DND-41 (cell line): ENCODE data around the gene GALNT18.

Experiments
- ATAC-seq: fragments of 200-7000 bp; cut with Tn5 transposase; 3 replicates; pipeline ENCODE4 v1.9.1; 2021; ENCODE audit warnings: low read depth; ENCODE audit not compliant: insufficient read depth
- DNase-seq: peaks from one replicate; pipeline ENCODE4 v3.0.0-alpha.2; 2020
- H2AFZ ChIP-seq: 2 replicates; pipeline ENCODE4 v1.6.0; 2012; ENCODE audit warnings: low read depth, low read length
- H3K27ac ChIP-seq: 2 replicates; pipeline ENCODE4 v1.5.1; 2012; ENCODE audit warnings: low read length, inconsistent platforms
- H3K27me3 ChIP-seq: fragments of 200-600 bp; sonication (generic); 2 replicates; pipeline ENCODE4 v1.6.0; 2012; ENCODE audit warnings: low read length, mild to moderate bottlenecking, inconsistent platforms; ENCODE audit not compliant: insufficient read depth, poor library complexity
- H3K36me3 ChIP-seq: 2 replicates; pipeline ENCODE4 v1.5.1; 2012; ENCODE audit warnings: low read length, inconsistent platforms; ENCODE audit not compliant: insufficient read depth
- H3K4me1 ChIP-seq: 2 replicates; pipeline ENCODE4 v1.5.1; 2012; ENCODE audit warnings: mild to moderate bottlenecking, low read length; ENCODE audit not compliant: insufficient read depth
- H3K4me2 ChIP-seq: 2 replicates; pipeline ENCODE4 v1.6.0; 2012; ENCODE audit warnings: mild to moderate bottlenecking, moderate library complexity, low read length, inconsistent platforms; ENCODE audit not compliant: insufficient read depth
- H3K4me3 ChIP-seq, 2 experiments: fragments of 200-600 bp in 1 of 2; shearing (Covaris generic) in 1 of 2; 2 replicates each; pipeline ENCODE4 v1.5.1; 2012 to 2016; ENCODE audit warnings: inconsistent platforms in 2 of 2, low read length in 2 of 2, mild to moderate bottlenecking in 2 of 2, low read depth in 1 of 2, moderate library complexity in 1 of 2
- H3K79me2 ChIP-seq: 2 replicates; pipeline ENCODE4 v1.6.0; 2012; ENCODE audit warnings: low read length, inconsistent platforms; ENCODE audit not compliant: insufficient read depth
- H3K9ac ChIP-seq: 2 replicates; pipeline ENCODE4 v1.6.0; 2012; ENCODE audit warnings: low read depth, mild to moderate bottlenecking, inconsistent platforms, low read length, moderate library complexity
- H3K9me3 ChIP-seq: 2 replicates; pipeline ENCODE4 v1.5.1; 2012; ENCODE audit warnings: low read length, moderate library complexity, mild to moderate bottlenecking, inconsistent platforms; ENCODE audit not compliant: insufficient read depth, severe bottlenecking
- H4K20me1 ChIP-seq: 2 replicates; pipeline ENCODE4 v1.6.0; 2012; ENCODE audit warnings: low read length; ENCODE audit not compliant: insufficient read depth
- EZH2 ChIP-seq: IDR thresholded peaks from 3 replicates; pipeline ENCODE4 v1.6.1; 2012; ENCODE audit warnings: borderline replicate concordance, low read depth, mild to moderate bottlenecking, moderate library complexity, low read length, inconsistent platforms; ENCODE audit not compliant: severe bottlenecking
- TF ChIP-seq, protein P1 (sequence below): IDR thresholded peaks from 2 replicates; pipeline ENCODE4 v1.5.1; 2012; ENCODE audit warnings: borderline replicate concordance, low read length, moderate library complexity, mild to moderate bottlenecking; ENCODE audit not compliant: poor library complexity, severe bottlenecking; ENCODE audit errors: extremely low read depth

Gene GALNT18

DNA sequence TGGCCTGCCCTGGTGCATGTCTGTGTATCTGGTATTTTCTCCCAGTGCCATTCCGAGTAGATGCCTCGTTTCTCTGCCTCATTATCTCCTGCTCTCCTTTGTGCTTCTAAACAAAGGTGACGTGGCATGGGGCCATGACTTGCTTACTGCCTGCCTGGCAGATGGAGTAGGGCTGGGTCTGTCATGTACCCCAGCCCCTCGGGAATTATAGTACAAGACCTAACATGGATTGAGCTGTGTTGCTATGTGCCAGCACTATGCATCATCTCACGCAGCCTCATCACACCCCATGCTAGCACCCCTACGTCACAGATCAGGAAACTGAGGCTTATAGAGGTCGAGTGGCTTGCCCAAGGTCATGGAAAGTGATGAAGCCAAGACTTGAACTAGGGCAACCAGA, 88.1 kb downstream of the GALNT18 start:
- H3K79me2 ChIP-seq, result no peaks in the 10 kb centered on the region
- TF ChIP-seq EZH2, result no peak
- TF ChIP-seq, protein P1, sequence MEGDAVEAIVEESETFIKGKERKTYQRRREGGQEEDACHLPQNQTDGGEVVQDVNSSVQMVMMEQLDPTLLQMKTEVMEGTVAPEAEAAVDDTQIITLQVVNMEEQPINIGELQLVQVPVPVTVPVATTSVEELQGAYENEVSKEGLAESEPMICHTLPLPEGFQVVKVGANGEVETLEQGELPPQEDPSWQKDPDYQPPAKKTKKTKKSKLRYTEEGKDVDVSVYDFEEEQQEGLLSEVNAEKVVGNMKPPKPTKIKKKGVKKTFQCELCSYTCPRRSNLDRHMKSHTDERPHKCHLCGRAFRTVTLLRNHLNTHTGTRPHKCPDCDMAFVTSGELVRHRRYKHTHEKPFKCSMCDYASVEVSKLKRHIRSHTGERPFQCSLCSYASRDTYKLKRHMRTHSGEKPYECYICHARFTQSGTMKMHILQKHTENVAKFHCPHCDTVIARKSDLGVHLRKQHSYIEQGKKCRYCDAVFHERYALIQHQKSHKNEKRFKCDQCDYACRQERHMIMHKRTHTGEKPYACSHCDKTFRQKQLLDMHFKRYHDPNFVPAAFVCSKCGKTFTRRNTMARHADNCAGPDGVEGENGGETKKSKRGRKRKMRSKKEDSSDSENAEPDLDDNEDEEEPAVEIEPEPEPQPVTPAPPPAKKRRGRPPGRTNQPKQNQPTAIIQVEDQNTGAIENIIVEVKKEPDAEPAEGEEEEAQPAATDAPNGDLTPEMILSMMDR, result no peak
- no peak overlapping the region for H2AFZ ChIP-seq
- H3K4me1 ChIP-seq, result no peaks in the 10 kb centered on the region
- H3K4me3 ChIP-seq, result no peak overlapping the region
- H3K36me3 ChIP-seq, result no peaks in the 10 kb centered on the region
- H3K27ac ChIP-seq, result no peak overlapping the region
- H4K20me1 ChIP-seq, result no peaks in the 10 kb centered on the region
- ATAC-seq, result no peak
- H3K9me3 ChIP-seq, result no peaks in the 10 kb centered on the region
- no peaks in the 10 kb centered on the region for H3K27me3 ChIP-seq
- no peak overlapping the region for H3K9ac ChIP-seq
- no peak for DNase-seq
- H3K4me2 ChIP-seq, result no peak overlapping the region

DNA sequence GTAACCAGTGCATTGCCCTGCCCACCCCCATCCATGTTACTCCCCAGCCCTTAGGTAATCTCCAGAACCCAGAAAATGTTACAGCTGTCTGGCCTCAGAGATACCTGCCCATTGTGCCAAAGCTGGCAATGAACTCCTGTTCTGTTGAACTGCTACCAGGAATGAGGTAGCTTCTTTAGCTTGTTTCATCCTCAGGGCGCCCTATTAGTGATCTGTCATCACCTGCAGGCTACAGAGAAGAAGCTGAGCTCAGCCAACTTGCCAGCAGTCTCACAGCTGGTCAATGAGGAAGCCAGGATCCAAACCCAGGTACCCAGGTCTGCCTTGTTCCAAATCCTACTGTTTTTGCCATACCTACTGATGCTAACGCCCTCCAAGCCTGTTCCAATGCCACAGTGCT, 88.7 kb downstream of the GALNT18 start:
- Histone ChIP-seq H3K4me1 (no peaks in the 10 kb centered on the region), H4K20me1 (no peaks in the 10 kb centered on the region), H2AFZ (no peak overlapping the region), H3K4me3 (no peak overlapping the region), H3K9me3 (no peaks in the 10 kb centered on the region), H3K36me3 (no peaks in the 10 kb centered on the region), H3K9ac (no peak overlapping the region), H3K27ac (no peak overlapping the region), H3K79me2 (no peaks in the 10 kb centered on the region), H3K27me3 (no peaks in the 10 kb centered on the region), H3K4me2 (no peak overlapping the region)
- DNase-seq (no peak), ATAC-seq (no peak)
- no peak for TF ChIP-seq EZH2
- TF ChIP-seq, protein P1, result no peak

DNA sequence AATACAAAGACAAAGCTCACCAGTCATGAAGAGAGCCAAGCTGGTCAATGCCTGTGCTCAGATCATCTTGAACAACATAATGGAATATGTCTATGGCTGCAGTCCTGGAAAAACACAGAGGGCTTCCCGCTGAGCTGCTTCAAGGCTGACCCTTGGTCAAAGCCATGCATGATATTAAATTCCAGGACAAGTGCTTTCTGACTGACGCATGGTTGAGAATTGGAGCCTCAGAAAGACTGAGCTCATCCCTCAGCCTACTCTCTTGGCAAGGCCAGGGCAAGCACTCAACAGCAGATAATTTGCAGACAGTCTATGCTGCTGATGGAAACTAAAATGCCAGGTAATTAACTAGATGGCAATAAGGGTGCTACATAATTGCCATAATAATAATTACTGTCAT, 89.2 kb downstream of the GALNT18 start:
- Histone ChIP-seq H3K4me2 (no peak overlapping the region), H3K79me2 (no peaks in the 10 kb centered on the region)
- DNase-seq, result no peak

More for the DNA sequence above, 89.2 kb downstream of the GALNT18 start:
- no peaks in the 10 kb centered on the region for H3K36me3 ChIP-seq
- TF ChIP-seq EZH2, result no peak
- TF ChIP-seq, protein P1, result no peak
- no peak overlapping the region for H3K9ac ChIP-seq
- H3K9me3 ChIP-seq, result no peaks in the 10 kb centered on the region
- no peaks in the 10 kb centered on the region for H3K4me1 ChIP-seq
- no peaks in the 10 kb centered on the region for H3K27me3 ChIP-seq
- H2AFZ ChIP-seq, result no peak overlapping the region
- no peak overlapping the region for H3K4me3 ChIP-seq
- no peak for ATAC-seq
- no peak overlapping the region for H3K27ac ChIP-seq
- no peaks in the 10 kb centered on the region for H4K20me1 ChIP-seq
